ENCODE measurements around the gene DOCK2. TPM values are rescaled to one million over a fixed set of nuclear protein-coding genes. Genes with fewer than 3 reads are reported as not detected.

Gene DOCK2
- total RNA-seq, 1 donor from 2014 or later, result not detected

DNA sequence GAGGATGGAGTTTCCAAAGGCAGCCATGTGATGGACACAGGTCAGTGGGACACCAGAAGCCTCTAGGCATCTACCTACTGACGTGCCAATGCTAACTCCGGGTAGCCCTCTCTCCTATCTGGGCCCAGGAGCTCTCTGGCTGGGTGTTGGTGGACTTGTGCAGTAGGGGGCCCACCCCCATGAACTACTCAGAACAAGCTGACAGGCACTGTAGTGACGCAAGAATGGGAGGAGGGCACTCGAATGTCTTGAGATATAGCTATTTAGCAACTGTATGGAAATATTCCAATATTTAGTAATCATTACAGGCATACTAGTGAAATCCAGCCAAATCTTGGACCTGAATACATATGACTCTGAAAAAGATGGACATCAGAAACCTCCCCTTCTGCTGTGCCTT, 5.7 kb upstream of the DOCK2 start:
- Histone ChIP-seq H3K27me3 (ENCODE audit: control insufficient read depth, insufficient read depth, low read length) (no peaks in the 10 kb centered on the region), H3K4me3 (ENCODE audit: low read depth, low read length) (no peak overlapping the region), H3K36me3 (ENCODE audit: control insufficient read depth, insufficient read depth, low read length) (no peaks in the 10 kb centered on the region)
- no peak for TF ChIP-seq CTCF (IDR thresholded peaks at IDR 0.05; ENCODE audit: insufficient read depth, low read length, severe bottlenecking)
- DNase-seq (ENCODE audit: low read depth), result no peak
- no peak for FAIRE-seq

- no peak overlapping the region for H3K4me3 ChIP-seq (ENCODE audit: low read depth, low read length)
- H3K27me3 ChIP-seq (ENCODE audit: control insufficient read depth, insufficient read depth, low read length), result peaks cover 5% of the 10 kb centered on the region
- DNase-seq (ENCODE audit: low read depth) (no peak), FAIRE-seq (no peak)
- H3K36me3 ChIP-seq (ENCODE audit: control insufficient read depth, insufficient read depth, low read length), result no peaks in the 10 kb centered on the region
- TF ChIP-seq CTCF (IDR thresholded peaks at IDR 0.05; ENCODE audit: insufficient read depth, low read length, severe bottlenecking), result no peak
Observed at GRCh38 chr5:169632946-169633345, 4.1 kb upstream of the DOCK2 start.

- no peak for FAIRE-seq
- Histone ChIP-seq H3K36me3 (ENCODE audit: control insufficient read depth, insufficient read depth, low read length) (no peaks in the 10 kb centered on the region), H3K4me3 (ENCODE audit: low read depth, low read length) (no peak overlapping the region), H3K27me3 (ENCODE audit: control insufficient read depth, insufficient read depth, low read length) (peaks cover 5% of the 10 kb centered on the region)
- TF ChIP-seq CTCF (IDR thresholded peaks at IDR 0.05; ENCODE audit: insufficient read depth, low read length, severe bottlenecking), result no peak
- DNase-seq (ENCODE audit: low read depth), result no peak
Observed at GRCh38 chr5:169634606-169635005, 2.5 kb upstream of the DOCK2 start.

DNA sequence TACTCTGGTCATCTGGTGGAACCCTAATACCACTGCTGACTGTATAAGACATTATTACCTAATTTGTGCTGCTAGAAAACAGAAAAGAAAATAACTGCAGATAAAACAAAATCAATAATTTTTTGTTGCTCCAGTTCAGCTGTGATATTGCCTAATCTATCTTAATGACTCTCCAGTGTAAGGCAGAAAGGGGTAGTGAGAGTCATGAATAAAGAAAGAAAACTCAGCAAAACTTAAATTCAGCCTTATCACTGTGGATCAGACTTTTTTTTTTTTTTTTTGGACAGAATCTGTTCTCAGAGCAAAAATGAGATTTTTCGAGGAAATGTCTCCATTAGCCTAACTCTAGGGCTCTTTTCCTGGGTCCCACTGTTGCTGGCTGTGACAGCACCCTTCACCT, 1.1 kb upstream of the DOCK2 start:
- Histone ChIP-seq H3K36me3 (ENCODE audit: control insufficient read depth, insufficient read depth, low read length) (no peaks in the 10 kb centered on the region), H3K27me3 (ENCODE audit: control insufficient read depth, insufficient read depth, low read length) (peaks cover 5% of the 10 kb centered on the region), H3K4me3 (ENCODE audit: low read depth, low read length) (no peak overlapping the region)
- no peak for FAIRE-seq
- DNase-seq (ENCODE audit: low read depth), result no peak
- no peak for TF ChIP-seq CTCF (IDR thresholded peaks at IDR 0.05; ENCODE audit: insufficient read depth, low read length, severe bottlenecking)

DNA sequence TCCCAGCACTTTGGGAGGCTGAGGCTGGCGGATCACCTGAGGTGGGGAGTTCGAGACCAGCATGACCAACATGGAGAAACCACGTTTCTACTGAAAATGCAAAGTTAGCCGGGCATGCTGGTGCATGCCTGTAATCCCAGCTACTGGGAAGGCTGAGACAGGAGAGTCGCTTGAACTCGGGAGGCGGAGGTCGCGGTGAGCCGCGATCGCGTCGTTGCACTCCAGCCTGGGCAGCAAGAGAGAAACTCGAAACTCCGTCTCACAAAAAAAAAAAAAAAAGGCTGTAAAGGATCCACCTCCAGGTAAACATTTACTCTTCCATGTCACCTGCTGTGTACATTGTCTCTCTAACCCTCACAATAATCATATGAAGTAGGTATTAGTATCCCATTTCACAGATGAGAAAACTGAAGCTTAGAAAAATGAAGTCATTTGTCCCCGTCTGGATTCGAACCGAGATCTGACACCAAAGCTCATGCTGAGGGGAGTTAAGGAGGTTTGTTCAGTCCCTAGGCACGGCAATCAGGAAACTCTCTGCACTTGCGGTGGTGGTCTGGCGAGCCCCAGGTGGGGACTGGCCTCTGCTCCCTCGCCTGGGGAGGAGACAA, 494 bp upstream of the DOCK2 start:
- TF ChIP-seq CTCF (IDR thresholded peaks at IDR 0.05; ENCODE audit: insufficient read depth, low read length, severe bottlenecking), result no peak
- FAIRE-seq, result no peak
- Histone ChIP-seq H3K4me3 (ENCODE audit: low read depth, low read length) (no peak overlapping the region), H3K27me3 (ENCODE audit: control insufficient read depth, insufficient read depth, low read length) (peaks cover 5% of the 10 kb centered on the region), H3K36me3 (ENCODE audit: control insufficient read depth, insufficient read depth, low read length) (no peaks in the 10 kb centered on the region)
- DNase-seq (ENCODE audit: low read depth), result no peak

GRCh38 chr5:169637549-169638121, 560 bp downstream of the DOCK2 start:
- no peak overlapping the region for H3K4me3 ChIP-seq (ENCODE audit: low read depth, low read length)
- TF ChIP-seq CTCF (IDR thresholded peaks at IDR 0.05; ENCODE audit: insufficient read depth, low read length, severe bottlenecking), result no peak
- DNase-seq (ENCODE audit: low read depth) (no peak), FAIRE-seq (no peak)
- no peaks in the 10 kb centered on the region for H3K36me3 ChIP-seq (ENCODE audit: control insufficient read depth, insufficient read depth, low read length)
- H3K27me3 ChIP-seq (ENCODE audit: control insufficient read depth, insufficient read depth, low read length), result peaks cover 5% of the 10 kb centered on the region
